Fibroblast of skin of abdomen (primary cell): Measurements from ENCODE around the gene WDR7.

Experiments
- DNase-seq: peaks from one replicate; pipeline ENCODE4 v3.0.0-alpha.2; 2013

Gene WDR7

DNA sequence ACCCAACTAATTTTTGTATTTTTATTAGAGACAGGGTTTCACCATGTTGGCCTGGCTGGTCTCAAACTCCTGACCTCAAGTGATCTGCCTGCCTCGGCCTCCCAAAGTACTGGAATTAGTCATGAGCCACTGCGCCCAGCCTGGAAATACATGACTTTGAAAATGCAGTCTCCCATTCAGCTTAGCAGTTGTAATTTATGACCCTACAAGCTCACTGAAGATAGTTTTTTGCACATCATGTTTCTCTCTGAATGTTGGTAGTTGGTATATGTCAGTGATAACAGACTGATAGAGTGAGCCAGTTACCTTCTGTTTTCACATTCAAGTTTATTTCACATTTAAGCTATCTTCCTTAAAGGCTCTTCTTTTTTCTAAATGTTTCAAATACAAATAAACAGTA, 7.1 kb downstream of the WDR7 start:
- no peak for DNase-seq

DNA sequence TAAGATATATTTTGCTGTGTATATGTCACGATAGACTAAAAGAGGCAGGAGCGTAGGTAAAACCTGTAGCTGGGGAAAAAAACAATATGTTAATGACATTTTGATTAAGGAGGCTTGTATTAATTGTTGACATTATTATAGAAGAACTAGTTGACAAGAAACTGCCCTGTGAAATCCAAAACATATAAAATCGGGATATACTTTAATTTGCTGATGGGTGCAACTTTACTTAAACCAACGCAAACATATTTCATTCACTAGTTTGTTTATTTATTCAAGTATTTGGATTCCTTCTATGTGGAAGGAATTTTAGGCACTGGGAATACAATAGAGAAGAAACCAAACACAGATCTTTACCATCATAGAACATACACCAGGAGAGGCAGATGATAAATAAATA, 8.0 kb downstream of the WDR7 start:
- no peak for DNase-seq

DNA sequence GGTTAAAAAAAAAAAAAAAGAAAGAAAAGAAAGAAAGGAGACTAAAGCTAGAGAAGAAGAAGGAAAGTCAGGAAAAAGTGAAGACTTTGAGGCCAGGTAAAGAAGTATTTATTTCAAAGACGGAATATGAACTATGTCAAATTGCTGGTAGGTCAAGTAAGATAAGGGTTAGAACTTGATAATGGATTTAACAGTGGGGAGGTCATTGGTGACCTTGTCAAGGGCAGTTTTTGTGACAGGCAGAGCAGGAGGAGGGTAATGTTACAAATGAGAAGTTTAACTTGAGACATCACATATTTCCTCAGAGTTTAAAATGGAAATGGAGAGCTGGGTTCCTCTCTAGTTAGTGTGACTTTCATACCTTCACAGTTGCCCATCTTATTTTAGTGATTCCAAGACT, 9.5 kb downstream of the WDR7 start:
- DNase-seq, result no peak

DNA sequence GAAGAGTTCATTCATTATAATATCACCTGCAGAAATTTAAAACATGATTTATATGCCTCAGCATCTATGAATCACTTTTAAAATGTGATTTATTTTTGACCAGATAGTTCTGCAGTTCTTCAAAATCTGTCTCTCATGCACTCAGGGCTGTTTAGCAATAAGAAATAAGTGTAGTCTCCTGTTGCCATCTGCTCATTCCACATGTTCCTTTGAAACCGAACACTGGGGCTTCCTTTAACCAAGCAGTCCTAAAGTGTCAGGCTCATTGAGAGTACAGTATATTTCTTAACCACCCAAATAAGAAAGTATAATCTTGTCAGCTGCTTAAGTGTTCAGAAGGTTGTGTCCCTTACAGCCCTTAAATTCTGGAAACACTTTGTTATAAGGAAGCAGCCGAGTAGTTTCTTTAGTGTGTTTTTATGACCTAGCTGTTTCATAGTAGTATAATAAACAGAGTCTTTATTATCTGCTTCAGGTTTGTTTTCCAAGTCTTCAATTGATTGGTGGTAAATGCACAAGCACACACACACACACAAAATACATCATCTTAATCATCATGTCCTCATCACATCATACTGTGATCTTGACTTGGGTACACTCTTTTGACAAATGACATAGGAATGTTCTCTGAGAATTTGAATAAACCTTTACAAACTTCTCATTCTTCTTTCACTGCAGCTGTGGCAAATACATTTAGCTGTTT, 10.4 kb downstream of the WDR7 start:
- no peak for DNase-seq

DNA sequence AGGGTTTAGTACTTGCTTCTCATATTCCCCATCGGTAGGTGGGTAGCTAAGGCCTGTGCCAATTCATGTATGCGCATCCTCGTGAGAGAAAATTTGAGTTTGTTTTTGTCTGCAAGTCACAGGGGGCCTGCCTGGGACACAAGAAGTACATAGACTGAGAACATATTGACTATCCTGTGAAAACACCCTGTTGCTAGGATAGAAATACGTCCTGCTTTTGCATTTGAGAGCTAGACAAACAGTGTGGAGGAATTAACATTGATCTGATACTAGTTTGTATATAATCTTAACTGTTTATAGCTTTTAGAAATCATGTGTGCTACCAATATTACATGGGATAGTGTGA, 10.9 kb downstream of the WDR7 start:
- DNase-seq, result no peak

DNA sequence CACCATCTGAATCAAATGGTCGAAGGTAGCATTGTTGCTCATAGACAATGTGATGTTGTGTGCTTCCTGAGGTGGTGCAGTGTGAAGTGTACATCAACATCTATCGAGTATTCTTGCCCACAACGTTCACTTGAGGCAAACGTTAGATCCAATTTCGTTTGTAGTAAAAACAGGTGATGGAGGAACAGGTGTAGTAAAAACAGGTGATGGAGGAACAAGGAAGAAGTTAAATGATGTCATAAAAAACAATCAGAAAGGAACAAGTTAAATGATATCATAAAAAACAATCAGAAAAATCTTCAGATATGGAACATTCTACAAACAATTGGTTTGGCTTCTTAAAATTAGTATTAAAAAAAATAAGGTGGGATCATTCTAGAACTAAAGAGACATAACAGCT, 11.3 kb downstream of the WDR7 start:
- no peak for DNase-seq

DNA sequence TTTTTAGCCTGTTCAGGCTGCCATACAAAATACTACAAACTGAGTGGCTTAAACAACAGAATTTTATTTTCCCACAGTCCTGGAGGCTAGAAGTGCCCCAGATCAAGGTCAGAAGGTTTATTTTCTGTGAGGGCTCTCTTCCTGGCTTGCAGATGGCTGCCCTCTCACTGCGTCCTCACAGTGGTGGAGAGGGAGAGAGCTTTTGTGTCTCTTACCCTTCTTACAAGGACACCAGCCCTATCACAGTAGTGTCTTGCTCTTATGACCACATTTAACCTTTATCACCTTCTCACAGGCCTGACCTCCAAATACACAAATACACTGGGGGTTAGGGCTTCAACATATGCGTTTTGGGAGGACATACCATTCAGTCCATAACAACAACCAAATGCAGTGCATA, 11.7 kb downstream of the WDR7 start:
- no peak for DNase-seq

DNA sequence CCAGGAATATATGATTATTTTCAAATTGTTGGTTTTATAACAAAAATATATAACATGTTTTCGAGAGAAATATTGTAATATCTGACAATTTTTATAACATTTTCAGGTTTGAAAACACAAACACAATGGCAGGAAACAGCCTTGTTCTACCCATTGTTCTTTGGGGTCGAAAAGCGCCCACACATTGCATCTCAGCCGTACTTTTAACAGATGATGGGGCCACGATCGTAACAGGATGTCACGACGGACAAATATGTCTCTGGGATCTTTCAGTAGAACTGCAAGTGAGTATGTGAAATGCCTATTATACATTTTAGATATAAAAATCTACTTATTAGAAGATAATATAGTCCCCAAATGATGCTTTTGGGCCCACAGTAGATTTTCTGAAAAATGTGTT, 21.2 kb downstream of the WDR7 start:
- DNase-seq, result no peak

DNA sequence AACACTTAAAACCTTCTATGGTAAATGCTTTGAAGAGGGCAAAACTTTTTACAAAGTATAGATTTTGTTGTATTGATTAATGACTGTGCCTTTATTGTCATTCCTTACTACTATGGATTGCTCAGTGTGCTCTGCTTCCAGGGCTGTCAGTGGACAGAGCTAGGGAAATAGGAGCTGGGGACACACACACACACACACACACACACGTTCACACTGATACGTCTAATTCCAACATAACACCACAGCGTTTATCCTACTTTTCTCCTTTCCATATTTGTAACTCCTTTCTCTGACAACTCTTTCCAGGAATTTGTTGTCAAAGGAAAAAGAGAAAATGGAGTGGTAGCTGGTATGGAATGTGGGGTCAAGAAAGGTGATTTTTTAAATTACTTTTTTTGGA, 21.8 kb downstream of the WDR7 start:
- no peak for DNase-seq

DNA sequence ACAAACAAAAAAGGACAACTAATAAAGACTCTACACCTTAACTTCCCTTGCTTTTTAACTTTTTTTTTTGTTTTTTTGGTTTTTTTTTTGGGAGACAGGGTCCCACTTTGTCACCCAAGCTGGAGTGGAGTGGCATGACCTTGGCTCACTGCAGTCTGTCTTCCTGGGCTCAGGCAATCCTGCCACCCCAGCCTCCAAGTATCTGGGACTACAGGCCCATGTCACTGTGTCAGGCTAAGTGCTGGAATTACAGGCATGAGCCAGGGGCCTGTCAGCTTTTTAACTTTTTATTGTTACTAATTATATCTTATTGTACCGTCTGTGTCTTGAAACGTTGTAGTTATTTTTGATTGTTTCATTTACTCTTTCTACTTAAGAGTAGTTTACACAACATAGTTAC, 25.5 kb downstream of the WDR7 start:
- DNase-seq, result no peak

DNA sequence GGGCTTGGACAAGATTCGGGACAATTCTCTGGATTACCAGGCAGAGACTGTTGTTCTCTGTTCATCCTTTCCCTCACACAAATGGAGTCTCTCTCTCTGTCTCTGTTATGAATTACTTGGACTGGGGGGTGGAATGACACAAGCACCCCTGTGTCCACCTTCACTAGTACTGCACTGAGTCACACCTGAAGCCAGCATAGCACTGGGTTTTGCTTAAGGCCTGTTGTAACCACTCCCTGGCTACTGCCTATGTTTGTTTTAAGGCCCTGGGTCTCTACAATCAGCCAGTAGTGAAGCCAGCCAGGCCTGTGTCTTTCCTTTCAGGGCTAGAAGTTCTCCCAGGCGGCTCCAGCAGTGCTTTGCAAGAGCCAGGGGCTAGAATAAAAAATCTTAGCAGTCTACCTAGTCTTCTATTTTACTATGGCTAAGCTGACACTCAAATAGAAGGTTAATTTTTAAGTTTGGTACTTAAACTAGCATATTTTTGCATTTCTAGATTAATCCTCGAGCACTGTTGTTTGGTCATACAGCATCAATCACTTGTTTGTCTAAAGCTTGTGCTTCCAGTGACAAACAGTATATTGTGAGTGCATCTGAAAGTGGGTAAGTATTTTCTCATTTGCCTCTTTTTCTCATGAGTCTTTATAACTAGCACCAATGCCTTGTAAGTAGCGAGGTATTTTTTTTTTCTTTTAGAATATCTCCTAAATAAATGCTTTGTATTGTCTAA, 27.8 kb downstream of the WDR7 start:
- no peak for DNase-seq

DNA sequence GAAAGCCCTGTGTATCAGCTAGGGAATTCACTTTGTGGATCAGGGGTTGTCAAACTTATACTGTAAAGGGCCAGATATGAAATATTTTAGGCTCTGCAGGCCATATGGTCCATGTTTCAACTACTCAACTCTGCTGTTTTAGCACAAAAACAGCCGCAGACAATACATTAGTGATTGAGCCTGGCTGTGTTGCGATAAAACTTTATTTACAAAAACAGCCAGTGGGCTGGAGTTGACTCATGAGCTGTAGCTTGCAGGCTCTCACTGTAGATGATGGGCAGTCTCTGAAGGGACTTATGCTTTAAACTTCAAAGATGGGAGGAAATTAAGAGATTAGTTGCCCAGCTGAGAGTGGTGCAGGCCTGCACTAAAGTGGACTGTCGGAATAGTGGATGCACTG, 33.1 kb downstream of the WDR7 start:
- no peak for DNase-seq

DNA sequence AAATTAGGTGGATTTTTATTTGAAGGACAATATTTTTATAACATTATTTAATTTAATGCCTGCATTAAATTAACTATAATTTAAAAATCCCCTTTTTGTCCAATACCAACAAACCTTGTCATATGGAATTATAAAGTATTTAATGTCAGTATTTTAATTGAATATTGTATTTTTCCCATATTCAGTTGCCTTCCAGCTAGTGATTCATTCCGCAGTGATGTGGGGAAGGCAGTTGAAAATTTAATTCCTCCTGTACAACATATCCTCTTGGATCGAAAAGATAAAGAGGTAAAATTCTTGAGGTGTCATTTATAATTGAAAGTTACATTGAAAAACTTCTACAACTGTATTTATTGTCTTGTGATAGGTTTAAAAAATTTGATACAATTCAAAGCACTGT, 40.4 kb downstream of the WDR7 start:
- DNase-seq, result no peak

DNA sequence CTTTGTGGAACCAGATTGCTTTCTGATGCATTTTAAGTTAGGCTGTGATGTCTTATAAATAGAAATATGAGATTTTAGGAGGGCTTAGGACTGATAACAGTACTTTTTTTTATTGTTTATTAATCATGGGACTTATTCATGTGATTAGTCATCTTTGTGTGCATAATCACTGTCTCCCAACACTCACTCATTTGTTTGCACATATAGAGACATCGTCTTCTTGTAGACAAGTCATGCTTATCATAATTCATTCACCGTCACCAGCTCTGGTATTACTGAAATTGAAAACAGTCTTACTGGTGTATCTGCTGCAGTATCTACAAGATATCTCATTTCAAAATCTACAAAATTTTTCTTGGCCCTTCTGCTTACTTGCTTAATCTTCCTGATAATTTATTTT, 45.8 kb downstream of the WDR7 start:
- peak; percentile 13 for DNase-seq

DNA sequence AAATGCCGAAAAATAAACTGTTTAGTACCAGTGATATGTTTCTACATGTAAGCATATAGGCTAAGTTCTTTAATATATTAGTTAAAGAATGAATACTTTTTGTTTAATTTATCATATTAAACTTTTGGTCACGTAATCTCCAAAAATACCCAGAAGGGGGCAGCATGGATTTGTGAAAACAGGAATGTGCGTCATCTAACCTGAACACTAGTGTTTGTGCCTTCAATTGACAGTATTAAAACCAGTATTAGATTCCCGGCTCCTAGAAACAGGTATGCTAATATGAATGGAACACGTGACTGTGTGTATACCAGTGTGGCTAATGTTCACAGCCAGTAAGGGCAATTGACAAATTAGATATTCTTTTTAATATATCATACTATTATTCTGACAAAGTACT, 51.8 kb downstream of the WDR7 start:
- DNase-seq, result peak; percentile 27

DNA sequence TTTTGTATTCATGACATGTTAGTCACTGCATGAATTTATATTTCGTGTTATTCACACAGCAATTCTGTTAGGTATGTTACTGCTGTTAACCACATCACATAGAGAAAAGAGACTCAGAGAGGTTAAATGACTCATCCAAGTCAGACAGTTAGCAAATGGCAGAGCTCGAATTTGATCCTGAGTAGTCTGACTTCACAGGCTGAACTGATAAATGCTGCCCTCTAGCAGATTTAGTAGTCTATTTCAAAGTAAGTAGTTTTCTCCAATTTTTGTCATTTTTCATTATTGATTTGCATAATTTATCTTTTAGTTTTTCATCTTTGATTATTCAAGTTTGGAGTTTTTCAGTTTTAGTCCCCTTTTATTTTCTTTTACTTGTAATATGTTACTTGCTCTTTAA, 58.3 kb downstream of the WDR7 start:
- peak; percentile 86 for DNase-seq

DNA sequence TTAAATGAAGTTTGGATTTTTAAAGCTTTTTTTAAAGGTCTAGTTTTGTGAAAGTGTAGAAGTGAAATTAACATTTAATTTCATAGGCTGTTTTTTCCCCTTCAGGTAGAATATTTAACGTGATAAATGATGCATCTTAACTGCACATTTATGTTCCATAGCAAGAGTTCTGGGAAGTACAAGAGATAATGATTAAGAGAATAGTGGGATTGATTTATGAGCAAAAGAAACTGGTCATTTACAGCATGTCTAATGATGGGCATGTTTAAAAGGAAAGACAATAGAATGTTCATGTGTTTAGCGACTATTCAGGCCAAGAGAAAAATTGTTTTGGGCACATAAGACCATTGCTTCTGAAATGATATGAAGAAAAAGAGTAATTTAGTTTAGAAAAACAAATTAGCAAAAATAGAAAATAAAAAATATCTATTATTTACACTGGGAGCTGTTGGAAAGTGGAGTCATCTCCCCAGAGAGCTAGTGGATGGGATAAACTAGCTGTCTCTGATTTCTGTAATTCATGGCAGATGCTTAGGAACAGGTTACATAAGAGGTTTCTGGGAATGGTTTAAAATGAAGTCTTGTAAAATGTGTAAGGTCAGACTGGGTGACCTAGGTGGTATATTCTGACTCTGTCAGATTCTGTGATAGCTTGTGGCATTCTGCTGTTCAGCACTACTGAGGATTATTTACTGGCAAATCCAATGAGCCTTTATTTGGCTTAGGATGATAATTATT, 60.7 kb downstream of the WDR7 start:
- DNase-seq, result peak; percentile 28

DNA sequence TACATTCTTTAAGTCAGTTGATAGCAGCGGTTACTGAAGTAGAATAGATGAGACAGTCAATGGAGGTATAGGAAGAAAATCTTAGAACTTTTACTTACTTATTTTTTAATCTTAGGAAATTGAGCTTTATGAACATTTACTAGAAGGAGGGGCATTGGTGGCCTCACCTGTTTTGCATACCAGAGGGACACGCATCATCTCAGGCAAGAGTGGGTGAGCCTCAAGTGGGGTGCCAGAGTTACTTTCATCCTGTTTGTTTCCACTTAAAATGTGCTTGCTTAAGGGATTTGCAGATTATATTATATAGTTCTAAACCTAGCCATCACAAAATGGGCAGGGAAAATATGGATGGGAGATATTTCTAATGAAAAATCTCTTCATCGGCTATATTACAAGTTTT, 61.6 kb downstream of the WDR7 start:
- no peak for DNase-seq

DNA sequence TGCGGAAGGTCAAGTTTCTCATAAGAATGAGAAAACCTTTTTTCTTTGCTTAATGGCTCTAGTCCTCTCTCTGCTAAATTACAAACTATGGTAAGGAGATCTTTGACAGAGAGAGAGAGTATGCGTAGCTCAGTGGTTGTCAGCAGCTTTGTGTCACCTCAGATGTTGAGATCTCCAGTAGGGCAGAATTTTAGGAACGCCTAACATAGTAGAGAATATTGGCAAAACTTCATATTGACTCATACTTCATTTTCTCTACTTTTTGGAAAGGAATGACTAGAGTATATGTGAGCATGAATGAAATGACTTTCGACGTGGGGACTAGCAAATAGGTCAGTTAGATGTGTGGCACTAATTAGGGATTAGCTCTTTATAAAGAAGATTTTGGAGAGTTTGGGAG, 64.0 kb downstream of the WDR7 start:
- DNase-seq, result peak; percentile 69

DNA sequence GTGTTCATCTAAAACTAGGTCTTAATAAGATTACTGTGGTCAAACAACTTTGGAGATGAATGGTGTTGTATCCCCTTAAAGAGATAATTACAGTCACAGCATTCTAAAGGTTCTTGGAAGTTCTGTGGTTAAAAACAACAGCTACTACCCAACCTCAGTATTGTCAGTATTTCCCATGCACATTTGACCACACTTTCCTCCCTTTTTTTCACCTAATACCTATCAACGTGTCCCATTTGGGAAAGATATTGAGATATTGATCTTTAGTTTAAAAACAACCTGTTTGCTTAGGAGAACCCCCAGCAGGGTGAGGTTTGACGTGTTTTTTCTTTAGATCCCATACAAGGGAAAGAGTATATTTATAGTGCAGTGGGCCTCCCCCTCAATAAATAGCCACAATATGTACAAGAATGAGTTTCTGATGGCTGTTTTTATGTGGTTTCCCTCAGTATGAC, 65.6 kb downstream of the WDR7 start:
- peak; percentile 10 for DNase-seq

DNA sequence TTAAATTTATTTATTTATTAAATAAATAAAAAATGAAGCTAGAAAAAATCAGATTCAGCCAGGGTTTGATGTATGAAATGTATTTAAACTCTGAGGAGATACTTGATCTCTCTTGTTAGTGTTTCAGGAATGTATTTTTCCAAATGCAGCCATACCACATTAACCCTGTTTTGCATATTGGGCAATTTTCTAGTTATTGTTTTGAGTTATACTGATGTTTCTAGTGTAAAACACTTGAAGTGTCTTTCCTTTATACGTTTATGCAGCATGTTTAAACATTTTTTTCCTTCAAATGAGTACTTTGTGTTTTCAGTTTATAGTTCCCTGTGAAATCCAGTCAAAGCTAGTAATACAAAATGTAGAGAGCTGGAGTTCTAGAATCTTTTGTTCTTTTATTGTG, 69.9 kb downstream of the WDR7 start:
- no peak for DNase-seq

DNA sequence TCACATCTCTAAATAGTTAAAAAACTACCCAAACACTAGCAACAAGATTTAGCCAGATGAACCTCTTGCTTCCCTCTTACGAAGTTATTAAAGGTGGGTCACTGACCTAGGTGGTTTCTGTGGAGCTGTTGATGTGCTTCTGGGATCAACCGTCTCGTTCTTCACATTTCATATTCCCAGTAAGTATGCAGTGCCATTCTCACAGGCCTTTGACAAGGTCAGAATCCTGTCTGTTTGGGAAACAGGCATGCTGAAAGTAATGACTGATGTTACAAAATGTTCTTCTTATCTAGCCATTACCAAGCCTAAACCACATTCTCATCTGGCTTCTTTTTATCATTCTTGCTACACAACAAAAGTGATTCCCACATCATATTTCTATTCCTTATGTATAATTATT, 70.3 kb downstream of the WDR7 start:
- no peak for DNase-seq

DNA sequence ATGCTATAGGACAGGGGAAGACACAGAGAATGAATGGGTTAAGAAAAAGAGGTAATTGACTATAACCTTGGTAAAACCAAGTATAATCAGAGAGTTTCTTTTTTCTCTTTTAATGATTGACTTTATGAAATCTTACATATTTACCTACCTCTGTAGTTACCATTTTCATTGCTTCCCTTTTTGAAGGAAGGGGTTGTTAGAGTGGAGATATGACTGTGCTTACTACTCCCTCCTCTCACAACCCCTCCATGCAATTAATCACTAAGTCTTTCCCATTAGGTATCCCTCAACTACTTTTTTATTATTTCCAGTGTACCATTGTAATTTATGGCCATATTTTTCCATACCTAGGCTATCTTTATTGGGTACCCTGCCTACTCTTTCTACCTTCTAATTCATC, 71.4 kb downstream of the WDR7 start:
- no peak for DNase-seq

DNA sequence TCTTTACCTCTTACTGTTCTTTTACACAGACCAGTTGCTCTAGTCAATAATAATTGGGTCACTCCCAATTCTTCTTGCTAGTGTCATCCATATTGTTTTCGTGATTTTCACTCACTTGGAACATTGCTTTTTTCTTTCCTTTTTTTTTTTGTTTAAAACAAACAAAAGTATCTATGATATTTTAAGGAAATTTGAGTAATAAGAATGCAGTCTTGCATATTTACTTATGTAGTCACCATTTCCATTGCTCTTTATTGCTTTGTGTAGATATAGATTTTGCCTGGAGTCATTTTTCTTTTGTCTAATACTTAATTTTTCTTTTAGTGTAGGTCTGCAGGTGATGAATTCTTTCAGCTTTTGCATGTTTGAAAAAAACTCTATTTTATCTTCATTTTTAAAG, 71.9 kb downstream of the WDR7 start:
- DNase-seq, result no peak
